Neural progenitor cell (in vitro differentiated cells): ENCODE data around the gene PLCB1. TPM values are rescaled to one million over a fixed set of nuclear protein-coding genes. Genes with fewer than 3 reads are reported as not detected.

ENCODE experiments used
- DNase-seq: peaks from one replicate; pipeline ENCODE4 v3.0.0-alpha.2; 2016; ENCODE audit warnings: low spot score
- H2AFZ ChIP-seq: fragments of 200-600 bp; sonication (generic); replicated peaks from 2 replicates; pipeline ENCODE4 v1.6.1; 2016; ENCODE audit warnings: antibody characterized with exemption
- H3F3A ChIP-seq: fragments of 200-600 bp; sonication (generic); 2 replicates; pipeline ENCODE4 v1.6.1; 2016; ENCODE audit warnings: antibody characterized with exemption, low read depth
- H3K27ac ChIP-seq: fragments of 200-600 bp; sonication (generic); 2 replicates; pipeline ENCODE4 v1.5.1; 2016; ENCODE audit warnings: mild to moderate bottlenecking
- H3K27me3 ChIP-seq: fragments of 200-600 bp; sonication (generic); 2 replicates; pipeline ENCODE4 v1.6.1; 2016; ENCODE audit warnings: mild to moderate bottlenecking, moderate library complexity
- H3K36me3 ChIP-seq: fragments of 200-600 bp; sonication (generic); 2 replicates; pipeline ENCODE4 v1.5.1; 2016
- H3K4me1 ChIP-seq: fragments of 200-600 bp; sonication (generic); 2 replicates; pipeline ENCODE4 v1.6.1; 2016; ENCODE audit warnings: mixed run types
- H3K4me2 ChIP-seq: fragments of 200-600 bp; sonication (generic); 2 replicates; pipeline ENCODE4 v1.6.1; 2016
- H3K4me3 ChIP-seq: fragments of 200-600 bp; sonication (generic); 2 replicates; pipeline ENCODE4 v1.5.1; 2016
- H3K79me2 ChIP-seq: fragments of 200-600 bp; sonication (generic); 2 replicates; pipeline ENCODE4 v1.6.1; 2016; ENCODE audit warnings: low read depth
- H3K9ac ChIP-seq: fragments of 200-600 bp; sonication (generic); 2 replicates; pipeline ENCODE4 v1.6.1; 2016
- H3K9me3 ChIP-seq: fragments of 200-600 bp; sonication (generic); 2 replicates; pipeline ENCODE4 v1.5.1; 2016; ENCODE audit warnings: low read depth
- H4K20me1 ChIP-seq: fragments of 200-600 bp; sonication (generic); 2 replicates; pipeline ENCODE4 v1.6.1; 2016; ENCODE audit warnings: low read depth
- H3K27ac Mint-ChIP-seq: 3 replicates; pipeline ENCODE4 v1.8.0; 2021; ENCODE audit warnings: mixed read lengths
- H3K27me3 Mint-ChIP-seq: 2 replicates; pipeline ENCODE4 v1.8.0; 2022; ENCODE audit warnings: low read depth, mild to moderate bottlenecking, inconsistent platforms, moderate library complexity, mixed read lengths; ENCODE audit not compliant: insufficient read depth
- H3K36me3 Mint-ChIP-seq: 3 replicates; pipeline ENCODE4 v1.8.0; 2021; ENCODE audit warnings: mixed read lengths
- H3K4me1 Mint-ChIP-seq: 3 replicates; pipeline ENCODE4 v1.8.0; 2021; ENCODE audit warnings: mixed read lengths
- H3K4me3 Mint-ChIP-seq: 3 replicates; pipeline ENCODE4 v1.8.0; 2021; ENCODE audit warnings: mild to moderate bottlenecking, moderate library complexity, mixed read lengths
- H3K9me3 Mint-ChIP-seq: 3 replicates; pipeline ENCODE4 v1.8.0; 2020; ENCODE audit warnings: mixed read lengths
- EZH2 ChIP-seq: fragments of 200-600 bp; sonication (generic); IDR thresholded peaks from 2 replicates; pipeline ENCODE4 v1.6.1; 2017; ENCODE audit warnings: antibody characterized with exemption, mild to moderate bottlenecking, moderate library complexity
- EZH2phosphoT487 ChIP-seq: fragments of 200-600 bp; sonication (generic); IDR thresholded peaks from 2 replicates; pipeline ENCODE4 v1.6.1; 2017; ENCODE audit warnings: antibody characterized with exemption
- total RNA-seq: library from RNA; depleted of rRNA; stranded (reverse); fragments of >200 nt; gene quantifications from 2 replicates; pipeline ENCODE4 v1.2.3, GENCODE V29; 2015; ENCODE audit warnings: low replicate concordance
- TF ChIP-seq, protein P1 (sequence below): fragments of 200-600 bp; sonication (generic); IDR thresholded peaks from 2 replicates; pipeline ENCODE4 v1.5.1; 2017; ENCODE audit warnings: antibody characterized with exemption, mild to moderate bottlenecking

Gene PLCB1
- total RNA-seq, 1 donor from 2014 or later: 30.2 TPM

DNA sequence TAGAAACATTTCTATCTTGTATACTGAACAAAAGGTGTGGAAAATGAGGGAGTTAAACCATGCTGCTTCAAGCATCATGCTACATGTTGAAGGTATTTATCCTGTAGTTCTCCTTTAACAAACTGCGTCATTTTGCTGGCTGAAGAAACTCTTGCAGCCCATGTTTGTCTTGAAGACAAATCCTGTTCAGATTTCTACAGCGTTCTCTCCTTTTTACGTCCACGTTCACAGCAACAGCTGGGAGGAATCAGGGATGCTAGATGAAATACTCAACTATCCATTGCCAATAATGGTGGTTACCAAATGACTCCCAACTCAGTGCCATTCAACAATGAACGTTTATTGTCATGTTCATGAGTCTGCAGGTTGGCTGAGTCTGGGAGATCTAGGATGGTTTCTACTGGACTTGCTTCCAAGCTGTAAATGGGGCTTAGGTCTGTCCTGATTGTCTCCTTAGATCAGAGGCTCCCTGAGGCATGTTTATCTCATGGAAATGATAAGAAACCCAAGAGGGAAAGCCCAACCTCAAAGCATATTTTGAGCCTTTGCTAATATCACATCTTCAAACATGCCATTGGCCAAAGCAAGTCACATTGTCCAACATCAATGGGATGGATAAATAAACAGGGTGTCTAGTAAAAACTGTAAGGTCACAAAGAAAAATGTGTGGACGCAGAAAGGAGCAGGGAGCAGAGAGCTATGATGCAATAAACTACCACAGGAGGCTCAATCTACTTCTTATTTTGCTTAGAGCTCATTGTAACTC, 2.7 kb upstream of the PLCB1 start:
- Mint-ChIP-seq H3K36me3 (no peaks in the 10 kb centered on the region), H3K4me1 (peaks cover 17% of the 10 kb centered on the region), H3K27ac (no peak overlapping the region), H3K27me3 (peaks cover 5% of the 10 kb centered on the region), H3K9me3 (peaks cover 2% of the 10 kb centered on the region), H3K4me3 (no peak overlapping the region)
- H3K27ac ChIP-seq: no peak overlapping the region
- H4K20me1 ChIP-seq: no peaks in the 10 kb centered on the region
- no peak overlapping the region for H3K4me2 ChIP-seq
- H2AFZ ChIP-seq: no peak overlapping the region
- no peak overlapping the region for H3K9ac ChIP-seq
- H3K9me3 ChIP-seq: no peaks in the 10 kb centered on the region
- H3K79me2 ChIP-seq: no peaks in the 10 kb centered on the region
- H3F3A ChIP-seq: no peaks in the 10 kb centered on the region
- no peaks in the 10 kb centered on the region for H3K36me3 ChIP-seq
- no peaks in the 10 kb centered on the region for H3K4me1 ChIP-seq
- TF ChIP-seq, protein P1, sequence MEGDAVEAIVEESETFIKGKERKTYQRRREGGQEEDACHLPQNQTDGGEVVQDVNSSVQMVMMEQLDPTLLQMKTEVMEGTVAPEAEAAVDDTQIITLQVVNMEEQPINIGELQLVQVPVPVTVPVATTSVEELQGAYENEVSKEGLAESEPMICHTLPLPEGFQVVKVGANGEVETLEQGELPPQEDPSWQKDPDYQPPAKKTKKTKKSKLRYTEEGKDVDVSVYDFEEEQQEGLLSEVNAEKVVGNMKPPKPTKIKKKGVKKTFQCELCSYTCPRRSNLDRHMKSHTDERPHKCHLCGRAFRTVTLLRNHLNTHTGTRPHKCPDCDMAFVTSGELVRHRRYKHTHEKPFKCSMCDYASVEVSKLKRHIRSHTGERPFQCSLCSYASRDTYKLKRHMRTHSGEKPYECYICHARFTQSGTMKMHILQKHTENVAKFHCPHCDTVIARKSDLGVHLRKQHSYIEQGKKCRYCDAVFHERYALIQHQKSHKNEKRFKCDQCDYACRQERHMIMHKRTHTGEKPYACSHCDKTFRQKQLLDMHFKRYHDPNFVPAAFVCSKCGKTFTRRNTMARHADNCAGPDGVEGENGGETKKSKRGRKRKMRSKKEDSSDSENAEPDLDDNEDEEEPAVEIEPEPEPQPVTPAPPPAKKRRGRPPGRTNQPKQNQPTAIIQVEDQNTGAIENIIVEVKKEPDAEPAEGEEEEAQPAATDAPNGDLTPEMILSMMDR: no peak
- no peak for TF ChIP-seq EZH2phosphoT487
- TF ChIP-seq EZH2: no peak
- peaks cover 37% of the 10 kb centered on the region for H3K27me3 ChIP-seq
- no peak overlapping the region for H3K4me3 ChIP-seq
- DNase-seq: no peak

DNA sequence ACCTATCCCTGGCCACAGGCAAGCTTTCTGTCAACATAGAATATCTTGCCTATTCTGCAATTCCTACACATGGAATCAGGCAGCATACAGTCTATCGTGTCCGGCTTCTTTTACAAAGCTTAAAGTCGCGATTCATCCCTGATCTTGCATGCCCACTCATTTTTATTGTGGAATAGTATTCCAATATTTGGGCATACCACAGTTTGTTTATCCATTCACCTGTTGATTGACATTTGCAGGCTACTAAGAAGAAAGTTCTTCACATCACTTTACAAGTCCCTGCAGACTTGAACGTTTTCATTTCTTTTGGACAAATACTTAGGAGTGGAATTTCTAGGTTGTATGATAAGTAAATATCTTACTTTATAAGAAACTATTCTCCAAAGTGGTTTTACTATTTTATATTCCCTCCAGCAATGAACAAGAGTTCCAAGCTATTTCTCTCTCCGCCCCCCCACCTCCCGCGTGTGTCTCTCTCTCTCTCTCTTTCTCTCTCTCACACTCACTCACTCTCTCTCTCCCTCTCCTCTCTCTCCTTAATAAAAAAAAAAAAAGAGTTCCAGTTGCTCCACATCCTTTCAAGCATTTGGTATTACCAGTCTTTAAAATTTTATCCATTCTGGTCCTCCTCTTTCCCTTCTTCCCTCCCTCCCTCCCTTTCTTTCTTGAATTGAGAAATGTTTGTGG, 1.1 kb upstream of the PLCB1 start:
- Mint-ChIP-seq H3K27me3 (peaks cover 5% of the 10 kb centered on the region), H3K4me1 (peaks cover 24% of the 10 kb centered on the region), H3K9me3 (peaks cover 2% of the 10 kb centered on the region), H3K27ac (no peak overlapping the region), H3K36me3 (no peaks in the 10 kb centered on the region), H3K4me3 (peak overlapping the region; percentile 87)
- Histone ChIP-seq H3K36me3 (no peaks in the 10 kb centered on the region), H3K27me3 (peaks cover 43% of the 10 kb centered on the region), H2AFZ (peak overlapping the region; percentile 99), H3K9me3 (no peaks in the 10 kb centered on the region), H3K4me1 (no peaks in the 10 kb centered on the region), H3K9ac (no peak overlapping the region), H3K79me2 (no peaks in the 10 kb centered on the region), H3K4me2 (peak overlapping the region; percentile 86), H3F3A (no peaks in the 10 kb centered on the region), H3K4me3 (peak overlapping the region; percentile 73), H3K27ac (no peak overlapping the region), H4K20me1 (no peaks in the 10 kb centered on the region)
- TF ChIP-seq EZH2phosphoT487 (no peak), EZH2 (no peak)
- TF ChIP-seq, protein P1: no peak
- no peak for DNase-seq

DNA sequence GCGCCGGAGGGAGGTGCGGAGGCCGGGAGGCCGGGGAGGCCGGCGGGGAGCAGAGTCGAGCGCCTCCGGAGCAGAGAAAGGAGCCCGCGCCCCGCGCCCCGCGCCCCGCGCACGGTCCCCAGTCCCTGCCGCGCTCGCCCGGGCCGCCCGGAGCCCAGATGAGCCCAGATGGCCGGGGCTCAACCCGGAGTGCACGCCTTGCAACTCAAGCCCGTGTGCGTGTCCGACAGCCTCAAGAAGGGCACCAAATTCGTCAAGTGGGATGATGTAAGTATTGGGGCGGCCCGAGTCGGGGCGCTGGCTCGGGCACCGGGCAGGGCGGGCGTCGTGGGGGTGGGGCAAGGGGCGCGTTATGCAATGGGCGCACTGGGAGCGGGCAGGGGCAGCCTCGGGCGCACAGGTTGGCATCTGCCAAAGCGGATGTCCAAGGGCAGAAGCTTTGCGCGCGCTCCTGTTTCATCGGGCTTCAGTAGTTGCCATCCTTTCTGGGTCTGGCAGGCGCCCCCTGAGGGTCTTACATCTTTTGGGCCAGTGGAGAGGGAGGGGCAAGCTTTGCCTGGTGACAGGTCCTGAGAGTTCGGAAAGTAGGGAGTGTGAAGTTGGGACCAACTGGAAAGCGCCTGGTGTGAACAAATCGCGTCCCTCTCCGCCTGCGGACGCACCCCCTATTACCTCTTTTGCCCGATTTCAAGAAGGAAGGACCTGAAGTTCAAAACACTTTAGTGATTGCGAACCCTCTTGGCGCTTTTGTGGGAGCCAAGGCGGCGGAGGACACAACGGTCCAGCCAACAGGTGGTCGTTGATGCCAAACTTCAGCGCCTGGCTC, 631 bp downstream of the PLCB1 start:
- peak; percentile 44 for DNase-seq
- H3K27me3 Mint-ChIP-seq: peaks cover 5% of the 10 kb centered on the region
- peaks cover 24% of the 10 kb centered on the region for H3K4me1 Mint-ChIP-seq
- Histone ChIP-seq H2AFZ (peak overlapping the region; percentile 91), H3K4me3 (peak overlapping the region; percentile 73), H3K4me2 (peak overlapping the region; percentile 86), H3K27me3 (peaks cover 43% of the 10 kb centered on the region), H3F3A (no peaks in the 10 kb centered on the region), H4K20me1 (no peaks in the 10 kb centered on the region), H3K27ac (no peak overlapping the region), H3K9ac (no peak overlapping the region), H3K4me1 (no peaks in the 10 kb centered on the region), H3K79me2 (no peaks in the 10 kb centered on the region), H3K36me3 (no peaks in the 10 kb centered on the region), H3K9me3 (no peaks in the 10 kb centered on the region)
- H3K36me3 Mint-ChIP-seq: no peaks in the 10 kb centered on the region
- TF ChIP-seq EZH2 (peak; percentile 60), EZH2phosphoT487 (no peak)
- H3K9me3 Mint-ChIP-seq: peaks cover 2% of the 10 kb centered on the region
- H3K27ac Mint-ChIP-seq: no peak overlapping the region
- peak overlapping the region; percentile 91 for H3K4me3 Mint-ChIP-seq
